HCT116 (cell line): Measurements from ENCODE around the gene SSTR3.

Experiments used
- POLR2A ChIP-seq: IDR thresholded peaks from 2 replicates; pipeline ENCODE4 v1.7.0; 2011; ENCODE audit warnings: borderline replicate concordance; ENCODE audit not compliant: insufficient read depth, insufficient read length; ENCODE audit errors: extremely low read depth
- TF ChIP-seq, protein P1 (sequence below): IDR thresholded peaks from 2 replicates; pipeline ENCODE4 v1.6.1; 2012; ENCODE audit warnings: low read depth
- TF ChIP-seq, protein P2 (sequence below), 3 experiments: fragments of 200-600 bp in 1 of 3; sonication (generic) in 1 of 3; IDR thresholded peaks in 2 of 3; conservative IDR thresholded peaks in 1 of 3; 2 replicates each; pipeline ENCODE4 v1.5.1; 2012 to 2017; ENCODE audit warnings: low read depth in 2 of 3, low read length in 2 of 3, antibody characterized with exemption in 1 of 3, borderline replicate concordance in 1 of 3, control low read depth in 1 of 3, mild to moderate bottlenecking in 1 of 3, mixed read lengths in 1 of 3, mixed run types in 1 of 3, moderate library complexity in 1 of 3; ENCODE audit not compliant: insufficient read depth in 1 of 3

GRCh38 chr22:37192741-37193140 is 19.5 kb downstream of the SSTR3 start:
- TF ChIP-seq, protein P1, sequence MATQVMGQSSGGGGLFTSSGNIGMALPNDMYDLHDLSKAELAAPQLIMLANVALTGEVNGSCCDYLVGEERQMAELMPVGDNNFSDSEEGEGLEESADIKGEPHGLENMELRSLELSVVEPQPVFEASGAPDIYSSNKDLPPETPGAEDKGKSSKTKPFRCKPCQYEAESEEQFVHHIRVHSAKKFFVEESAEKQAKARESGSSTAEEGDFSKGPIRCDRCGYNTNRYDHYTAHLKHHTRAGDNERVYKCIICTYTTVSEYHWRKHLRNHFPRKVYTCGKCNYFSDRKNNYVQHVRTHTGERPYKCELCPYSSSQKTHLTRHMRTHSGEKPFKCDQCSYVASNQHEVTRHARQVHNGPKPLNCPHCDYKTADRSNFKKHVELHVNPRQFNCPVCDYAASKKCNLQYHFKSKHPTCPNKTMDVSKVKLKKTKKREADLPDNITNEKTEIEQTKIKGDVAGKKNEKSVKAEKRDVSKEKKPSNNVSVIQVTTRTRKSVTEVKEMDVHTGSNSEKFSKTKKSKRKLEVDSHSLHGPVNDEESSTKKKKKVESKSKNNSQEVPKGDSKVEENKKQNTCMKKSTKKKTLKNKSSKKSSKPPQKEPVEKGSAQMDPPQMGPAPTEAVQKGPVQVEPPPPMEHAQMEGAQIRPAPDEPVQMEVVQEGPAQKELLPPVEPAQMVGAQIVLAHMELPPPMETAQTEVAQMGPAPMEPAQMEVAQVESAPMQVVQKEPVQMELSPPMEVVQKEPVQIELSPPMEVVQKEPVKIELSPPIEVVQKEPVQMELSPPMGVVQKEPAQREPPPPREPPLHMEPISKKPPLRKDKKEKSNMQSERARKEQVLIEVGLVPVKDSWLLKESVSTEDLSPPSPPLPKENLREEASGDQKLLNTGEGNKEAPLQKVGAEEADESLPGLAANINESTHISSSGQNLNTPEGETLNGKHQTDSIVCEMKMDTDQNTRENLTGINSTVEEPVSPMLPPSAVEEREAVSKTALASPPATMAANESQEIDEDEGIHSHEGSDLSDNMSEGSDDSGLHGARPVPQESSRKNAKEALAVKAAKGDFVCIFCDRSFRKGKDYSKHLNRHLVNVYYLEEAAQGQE, result no peak
- no peak for TF ChIP-seq POLR2A
- TF ChIP-seq, protein P2, sequence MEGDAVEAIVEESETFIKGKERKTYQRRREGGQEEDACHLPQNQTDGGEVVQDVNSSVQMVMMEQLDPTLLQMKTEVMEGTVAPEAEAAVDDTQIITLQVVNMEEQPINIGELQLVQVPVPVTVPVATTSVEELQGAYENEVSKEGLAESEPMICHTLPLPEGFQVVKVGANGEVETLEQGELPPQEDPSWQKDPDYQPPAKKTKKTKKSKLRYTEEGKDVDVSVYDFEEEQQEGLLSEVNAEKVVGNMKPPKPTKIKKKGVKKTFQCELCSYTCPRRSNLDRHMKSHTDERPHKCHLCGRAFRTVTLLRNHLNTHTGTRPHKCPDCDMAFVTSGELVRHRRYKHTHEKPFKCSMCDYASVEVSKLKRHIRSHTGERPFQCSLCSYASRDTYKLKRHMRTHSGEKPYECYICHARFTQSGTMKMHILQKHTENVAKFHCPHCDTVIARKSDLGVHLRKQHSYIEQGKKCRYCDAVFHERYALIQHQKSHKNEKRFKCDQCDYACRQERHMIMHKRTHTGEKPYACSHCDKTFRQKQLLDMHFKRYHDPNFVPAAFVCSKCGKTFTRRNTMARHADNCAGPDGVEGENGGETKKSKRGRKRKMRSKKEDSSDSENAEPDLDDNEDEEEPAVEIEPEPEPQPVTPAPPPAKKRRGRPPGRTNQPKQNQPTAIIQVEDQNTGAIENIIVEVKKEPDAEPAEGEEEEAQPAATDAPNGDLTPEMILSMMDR (IDR thresholded peaks at IDR 0.05 in 2 of 3, conservative IDR thresholded peaks at IDR 0.05 in 1 of 3; ENCODE audit: borderline replicate concordance in 1 of 3, insufficient read depth in 1 of 3, low read depth in 2 of 3, low read length in 2 of 3), result no peak
